MCF 10A (cell line): Measurements from ENCODE around the gene PADI1. TPM values are rescaled to one million over a fixed set of nuclear protein-coding genes. Genes with fewer than 3 reads are reported as not detected.
"Not testable (repeated sequence)": the region's sequence is repeated elsewhere in the genome, so short reads cannot be mapped to it uniquely, and the experiment has no call there.

Source experiments
- BruUV-seq: library from RNA; stranded (reverse); fragments of 400-500 nt; replicated peaks from 2 replicates; lab custom pipeline; 2021; lab: Mats Ljungman, UMichigan
- CTCF ChIA-PET: fragments of 300-600 bp; sonication (Branson Sonifier 250); formaldehyde crosslinking; extraction: SDS; loops from one replicate; lab custom pipeline; 2021; ENCODE audit warnings: antibody characterized with exemption, inconsistent platforms; lab: Yijun Ruan, JAX
- POLR2A ChIA-PET: fragments of 300-600, 350-650 bp; sonication (Branson Sonifier 250); formaldehyde crosslinking; extraction: SDS; loops from one replicate; lab custom pipeline; 2020; ENCODE audit warnings: antibody characterized with exemption, inconsistent platforms; lab: Yijun Ruan, JAX
- DNase-seq: peaks from one replicate; pipeline ENCODE4 v3.0.0-alpha.2; 2018; ENCODE audit not compliant: unreplicated experiment
- H3K27ac Mint-ChIP-seq: one replicate; pipeline ENCODE4 v1.8.0; 2022; ENCODE audit warnings: mild to moderate bottlenecking, low read depth, mixed read lengths; ENCODE audit not compliant: unreplicated experiment
- H3K27me3 Mint-ChIP-seq: one replicate; pipeline ENCODE4 v1.8.0; 2022; ENCODE audit warnings: mixed read lengths; ENCODE audit not compliant: insufficient read depth, unreplicated experiment
- H3K36me3 Mint-ChIP-seq: one replicate; pipeline ENCODE4 v1.8.0; 2022; ENCODE audit warnings: mild to moderate bottlenecking, moderate library complexity, mixed read lengths; ENCODE audit not compliant: insufficient read depth, unreplicated experiment
- H3K4me1 Mint-ChIP-seq: one replicate; pipeline ENCODE4 v1.8.0; 2022; ENCODE audit warnings: mixed read lengths; ENCODE audit not compliant: insufficient read depth, unreplicated experiment
- H3K4me3 Mint-ChIP-seq: one replicate; pipeline ENCODE4 v1.8.0; 2022; ENCODE audit warnings: mild to moderate bottlenecking, moderate library complexity, mixed read lengths; ENCODE audit not compliant: unreplicated experiment
- H3K9me3 Mint-ChIP-seq: one replicate; pipeline ENCODE4 v1.8.0; 2022; ENCODE audit warnings: mixed read lengths; ENCODE audit not compliant: unreplicated experiment
- CTCF ChIP-seq: fragments of 200-600 bp; IDR thresholded peaks from one replicate; pipeline ENCODE4 v1.8.0; 2022; ENCODE audit warnings: antibody characterized with exemption, mild to moderate bottlenecking; ENCODE audit not compliant: unreplicated experiment
- intact Hi-C: fragments of 100-400 bp; cut with micrococcal nuclease; formaldehyde crosslinking; loops from 2 replicates; pipeline ENCODE4 v1.14.1; 2022
- total RNA-seq: library from RNA; stranded (reverse); gene quantifications from 2 replicates; pipeline ENCODE4 v1.2.3, GENCODE V29; 2022

The PADI1 gene
- total RNA-seq, 1 experiment from 2014 or later, result 0.58 TPM

- Mint-ChIP-seq H3K9me3 (no peaks in the 10 kb centered on the region), H3K4me3 (no peak overlapping the region), H3K4me1 (peaks cover 16% of the 10 kb centered on the region), H3K27me3 (no peaks in the 10 kb centered on the region), H3K27ac (no peak overlapping the region), H3K36me3 (peaks cover 6% of the 10 kb centered on the region)
- BruUV-seq, result no TSS peak
- intact Hi-C loops, result loop anchor here (5.0 to 10.0 kb wide), 2 partner anchors 75 to 287 kb away; no protein-coding TSS in a partner anchor
- peak; percentile 93 for DNase-seq
- no peak for TF ChIP-seq CTCF
- ChIA-PET CTCF (interaction anchor here (0.7 to 10.5 kb wide), 4 partner anchors 92 to 132 kb away, joined by 3 to 168 read pairs (median 4); partner anchors contain the start of gene PADI2), POLR2A (interaction anchor here (0.5 to 1.5 kb wide), 4 partner anchors 20 to 201 kb away, joined by 3 read pairs; no protein-coding TSS in a partner anchor)
Measured at GRCh38 chr1:17239420-17239819, 34.5 kb downstream of the PADI1 start.

- CTCF ChIA-PET, result interaction anchor here (0.6 to 10.5 kb wide), 7 partner anchors 26 to 284 kb away, joined by 3 to 168 read pairs (median 5); partner anchors contain the start of gene PADI2
Measured at GRCh38 chr1:17241011-17241779, 36.3 kb downstream of the PADI1 start.

GRCh38 chr1:17241780-17242074, 36.8 kb downstream of the PADI1 start:
- H3K36me3 Mint-ChIP-seq, BruUV-seq, H3K9me3 Mint-ChIP-seq, H3K27ac Mint-ChIP-seq, H3K27me3 Mint-ChIP-seq, POLR2A ChIA-PET, intact Hi-C loops, H3K4me3 Mint-ChIP-seq, DNase-seq: not testable (repeated sequence)
- CTCF ChIA-PET, result interaction anchor here (0.7 to 1.7 kb wide), 5 partner anchors 27 to 284 kb away, joined by 3 to 7 read pairs (median 5); no protein-coding TSS in a partner anchor
- peaks cover 15% of the 10 kb centered on the region for H3K4me1 Mint-ChIP-seq

More at GRCh38 chr1:17241011-17241779, 36.3 kb downstream of the PADI1 start:
- intact Hi-C loops, H3K27ac Mint-ChIP-seq, H3K27me3 Mint-ChIP-seq, H3K4me3 Mint-ChIP-seq, H3K9me3 Mint-ChIP-seq, DNase-seq, BruUV-seq, H3K36me3 Mint-ChIP-seq: not testable (repeated sequence)
- peaks cover 19% of the 10 kb centered on the region for H3K4me1 Mint-ChIP-seq
- POLR2A ChIA-PET, result interaction anchor here (1.3 kb wide), 1 partner anchor 8 kb away, joined by 4 read pairs; no protein-coding TSS in a partner anchor

- intact Hi-C loops, result no loop called here
- no peak overlapping the region for H3K27ac Mint-ChIP-seq
- ChIA-PET POLR2A (interaction anchor here (1.1 kb wide), 1 partner anchor 59 kb away, joined by 3 read pairs; no protein-coding TSS in a partner anchor), CTCF (interaction anchor here (0.6 kb wide), 1 partner anchor 39 kb away, joined by 3 read pairs; no protein-coding TSS in a partner anchor)
- no peaks in the 10 kb centered on the region for H3K27me3 Mint-ChIP-seq
- no peaks in the 10 kb centered on the region for H3K36me3 Mint-ChIP-seq
- H3K9me3 Mint-ChIP-seq, result no peaks in the 10 kb centered on the region
- DNase-seq, result no peak
- H3K4me3 Mint-ChIP-seq, result no peak overlapping the region
- BruUV-seq, result no TSS peak
- no peak for TF ChIP-seq CTCF
- H3K4me1 Mint-ChIP-seq, result peaks cover 12% of the 10 kb centered on the region
Measured at GRCh38 chr1:17243274-17243673, 38.3 kb downstream of the PADI1 start.
